ENCODE measurements around the gene ARHGAP35. TPM values are rescaled to one million over a fixed set of nuclear protein-coding genes. Genes with fewer than 3 reads are reported as not detected.

ARHGAP35 gene
- polyA plus RNA-seq, 1 of the 3 experiments (the other 2 are of a cell fraction) = 25.1 TPM

GRCh38 chr19:46856062-46857022 lies 4.5 kb upstream of the ARHGAP35 start:
- H2AFZ ChIP-seq (ENCODE audit: low read depth) = no peak overlapping the region
- H3K9me2 ChIP-seq = no peaks in the 10 kb centered on the region
- peaks cover 0 to 5% of the 10 kb centered on the region in 2 experiments; a peak in 2 of 4 replicates for H3K4me1 ChIP-seq (ENCODE audit: control insufficient read depth in 1 of 2, insufficient read depth in 2 of 2, low read depth in 1 of 2, low read length in 1 of 2)
- 47% methylated on average over 35 of the region's 41 CpGs for WGBS (ENCODE audit: low lambda C conversion rate)
- CTCF ChIA-PET = interaction anchor here (0.5 to 10.2 kb wide), 14 partner anchors 10 to 268 kb away, joined by 3 to 126 read pairs (median 4); no protein-coding TSS in a partner anchor
- peak overlapping the region; percentile 4 to 21; a peak in 2 of 4 replicates for H3K27ac ChIP-seq (ENCODE audit: low read depth in 2 of 2, low read length in 1 of 2)
- H3K9ac ChIP-seq = no peak overlapping the region
- H3F3A ChIP-seq (replicated peaks; ENCODE audit: insufficient read depth) = peaks cover 14% of the 10 kb centered on the region
- no peaks in the 10 kb centered on the region for H3K9me3 ChIP-seq
- peak; percentile 88 for DNase-seq
- H4K20me1 ChIP-seq (ENCODE audit: insufficient read depth) = no peaks in the 10 kb centered on the region
- H3K4me3 ChIP-seq (ENCODE audit: low read depth in 2 of 2, low read length in 1 of 2) = peak overlapping the region in 1 of 2 experiments; percentile 31; a peak in 2 of 4 replicates
- peak overlapping the region; percentile 38; the same call in 1 of the 2 replicates for H3K4me2 ChIP-seq
- POLR2A ChIA-PET = interaction anchor here (0.7 to 0.8 kb wide), 2 partner anchors 134 to 227 kb away, joined by 3 to 4 read pairs; no protein-coding TSS in a partner anchor
- no peaks in the 10 kb centered on the region for H3K36me3 ChIP-seq (replicated peaks in 1 of 2; ENCODE audit: control insufficient read depth in 1 of 2, insufficient read depth in 2 of 2, low read length in 1 of 2)
- peaks cover 4% of the 10 kb centered on the region for H3K79me2 ChIP-seq (ENCODE audit: insufficient read depth)
- no peaks in the 10 kb centered on the region for H3K27me3 ChIP-seq (ENCODE audit: insufficient read depth)
- TF ChIP-seq, protein P1, sequence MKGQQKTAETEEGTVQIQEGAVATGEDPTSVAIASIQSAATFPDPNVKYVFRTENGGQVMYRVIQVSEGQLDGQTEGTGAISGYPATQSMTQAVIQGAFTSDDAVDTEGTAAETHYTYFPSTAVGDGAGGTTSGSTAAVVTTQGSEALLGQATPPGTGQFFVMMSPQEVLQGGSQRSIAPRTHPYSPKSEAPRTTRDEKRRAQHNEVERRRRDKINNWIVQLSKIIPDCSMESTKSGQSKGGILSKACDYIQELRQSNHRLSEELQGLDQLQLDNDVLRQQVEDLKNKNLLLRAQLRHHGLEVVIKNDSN (IDR thresholded peaks at IDR 0.05; ENCODE audit: borderline replicate concordance, low read depth) = 0 out of 2 replicates have a peak, but pooled peaks have one; percentile 10
- TF ChIP-seq SMC3 (IDR thresholded peaks at IDR 0.05; ENCODE audit: low read depth, low read length) (peak; percentile 91), EZH2phosphoT487 (IDR thresholded peaks at IDR 0.05; ENCODE audit: borderline replicate concordance, low read depth) (no peak), MEF2A (IDR thresholded peaks at IDR 0.05; ENCODE audit: borderline replicate concordance, low read depth) (no peak), ELF1 (IDR thresholded peaks at IDR 0.05) (no peak), TEAD4 (IDR thresholded peaks at IDR 0.05; ENCODE audit: borderline replicate concordance, insufficient read depth) (no peak), NRF1 (IDR thresholded peaks at IDR 0.05; ENCODE audit: low read depth, low read length) (0 out of 2 replicates have a peak, but pooled peaks have one; percentile 3), FOSL2 (IDR thresholded peaks at IDR 0.05; ENCODE audit: borderline replicate concordance, low read depth) (no peak), RCOR1 (IDR thresholded peaks at IDR 0.05; ENCODE audit: low read length) (peak; percentile 51; the same call in 1 of the 2 replicates), MAX (IDR thresholded peaks at IDR 0.05; ENCODE audit: low read depth) (peak; percentile 77), TAF1 (IDR thresholded peaks at IDR 0.05; ENCODE audit: borderline replicate concordance, low read depth, low read length) (no peak), EP300 (IDR thresholded peaks at IDR 0.05; ENCODE audit: borderline replicate concordance in 1 of 2, low read depth in 1 of 2, low read length in 1 of 2) (no peak), JUND (IDR thresholded peaks at IDR 0.05) (no peak), MXI1 (IDR thresholded peaks at IDR 0.05; ENCODE audit: low read depth, low read length) (peak; percentile 88), POLR2AphosphoS5 (IDR thresholded peaks at IDR 0.05; ENCODE audit: low read depth, low read length) (no peak), RFX5 (IDR thresholded peaks at IDR 0.05; ENCODE audit: low read length) (peak; percentile 81), FOXJ3 (CRISPR knock-in tag; IDR thresholded peaks at IDR 0.05) (no peak), IRF3 (IDR thresholded peaks at IDR 0.05; ENCODE audit: low read depth, low read length) (no peak; the same call in 1 of the 2 replicates), NFIC (IDR thresholded peaks at IDR 0.05; ENCODE audit: borderline replicate concordance) (no peak), CHD2 (IDR thresholded peaks at IDR 0.05; ENCODE audit: low read length, partially characterized antibody) (peak; percentile 51), GABPA (IDR thresholded peaks at IDR 0.05; ENCODE audit: low read depth) (no peak), RXRA (IDR thresholded peaks at IDR 0.05; ENCODE audit: borderline replicate concordance, low read depth) (no peak)
- TF ChIP-seq, protein P2, sequence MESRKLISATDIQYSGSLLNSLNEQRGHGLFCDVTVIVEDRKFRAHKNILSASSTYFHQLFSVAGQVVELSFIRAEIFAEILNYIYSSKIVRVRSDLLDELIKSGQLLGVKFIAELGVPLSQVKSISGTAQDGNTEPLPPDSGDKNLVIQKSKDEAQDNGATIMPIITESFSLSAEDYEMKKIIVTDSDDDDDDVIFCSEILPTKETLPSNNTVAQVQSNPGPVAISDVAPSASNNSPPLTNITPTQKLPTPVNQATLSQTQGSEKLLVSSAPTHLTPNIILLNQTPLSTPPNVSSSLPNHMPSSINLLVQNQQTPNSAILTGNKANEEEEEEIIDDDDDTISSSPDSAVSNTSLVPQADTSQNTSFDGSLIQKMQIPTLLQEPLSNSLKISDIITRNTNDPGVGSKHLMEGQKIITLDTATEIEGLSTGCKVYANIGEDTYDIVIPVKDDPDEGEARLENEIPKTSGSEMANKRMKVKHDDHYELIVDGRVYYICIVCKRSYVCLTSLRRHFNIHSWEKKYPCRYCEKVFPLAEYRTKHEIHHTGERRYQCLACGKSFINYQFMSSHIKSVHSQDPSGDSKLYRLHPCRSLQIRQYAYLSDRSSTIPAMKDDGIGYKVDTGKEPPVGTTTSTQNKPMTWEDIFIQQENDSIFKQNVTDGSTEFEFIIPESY (IDR thresholded peaks at IDR 0.05; ENCODE audit: borderline replicate concordance, low read depth) = no peak
- TF ChIP-seq, protein P3, sequence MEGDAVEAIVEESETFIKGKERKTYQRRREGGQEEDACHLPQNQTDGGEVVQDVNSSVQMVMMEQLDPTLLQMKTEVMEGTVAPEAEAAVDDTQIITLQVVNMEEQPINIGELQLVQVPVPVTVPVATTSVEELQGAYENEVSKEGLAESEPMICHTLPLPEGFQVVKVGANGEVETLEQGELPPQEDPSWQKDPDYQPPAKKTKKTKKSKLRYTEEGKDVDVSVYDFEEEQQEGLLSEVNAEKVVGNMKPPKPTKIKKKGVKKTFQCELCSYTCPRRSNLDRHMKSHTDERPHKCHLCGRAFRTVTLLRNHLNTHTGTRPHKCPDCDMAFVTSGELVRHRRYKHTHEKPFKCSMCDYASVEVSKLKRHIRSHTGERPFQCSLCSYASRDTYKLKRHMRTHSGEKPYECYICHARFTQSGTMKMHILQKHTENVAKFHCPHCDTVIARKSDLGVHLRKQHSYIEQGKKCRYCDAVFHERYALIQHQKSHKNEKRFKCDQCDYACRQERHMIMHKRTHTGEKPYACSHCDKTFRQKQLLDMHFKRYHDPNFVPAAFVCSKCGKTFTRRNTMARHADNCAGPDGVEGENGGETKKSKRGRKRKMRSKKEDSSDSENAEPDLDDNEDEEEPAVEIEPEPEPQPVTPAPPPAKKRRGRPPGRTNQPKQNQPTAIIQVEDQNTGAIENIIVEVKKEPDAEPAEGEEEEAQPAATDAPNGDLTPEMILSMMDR (IDR thresholded peaks at IDR 0.05) = peak; percentile 85
- TF ChIP-seq, protein P4, sequence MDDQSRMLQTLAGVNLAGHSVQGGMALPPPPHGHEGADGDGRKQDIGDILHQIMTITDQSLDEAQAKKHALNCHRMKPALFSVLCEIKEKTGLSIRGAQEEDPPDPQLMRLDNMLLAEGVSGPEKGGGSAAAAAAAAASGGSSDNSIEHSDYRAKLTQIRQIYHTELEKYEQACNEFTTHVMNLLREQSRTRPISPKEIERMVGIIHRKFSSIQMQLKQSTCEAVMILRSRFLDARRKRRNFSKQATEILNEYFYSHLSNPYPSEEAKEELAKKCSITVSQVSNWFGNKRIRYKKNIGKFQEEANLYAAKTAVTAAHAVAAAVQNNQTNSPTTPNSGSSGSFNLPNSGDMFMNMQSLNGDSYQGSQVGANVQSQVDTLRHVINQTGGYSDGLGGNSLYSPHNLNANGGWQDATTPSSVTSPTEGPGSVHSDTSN (IDR thresholded peaks at IDR 0.05) = no peak
